PFSK-1 (cell line): ENCODE data around the gene ZNF385D.

Experiments
- FOXP2 ChIP-seq: optimal IDR thresholded peaks from 2 replicates; pipeline ENCODE3; 2011; ENCODE audit warnings: borderline replicate concordance, control low read depth, inconsistent platforms; ENCODE audit not compliant: insufficient read depth; ENCODE audit errors: extremely low read length, extremely low read depth
- POLR2AphosphoS5 ChIP-seq: IDR thresholded peaks from 2 replicates; pipeline ENCODE4 v1.6.1; 2012; ENCODE audit warnings: low read depth, mild to moderate bottlenecking, control low read depth, low read length, moderate library complexity
- REST ChIP-seq, 2 experiments: IDR thresholded peaks; 2 replicates each; pipeline versions ENCODE4 v1.6.1 to v1.8.0; 2011 to 2012; ENCODE audit warnings: low read depth in 2 of 2, low read length in 2 of 2, control low read depth in 1 of 2, inconsistent platforms in 1 of 2, mild to moderate bottlenecking in 1 of 2, moderate library complexity in 1 of 2; ENCODE audit not compliant: insufficient read depth in 1 of 2
- SIN3A ChIP-seq: IDR thresholded peaks from 2 replicates; pipeline ENCODE4 v1.6.1; 2012; ENCODE audit warnings: mild to moderate bottlenecking, low read length, moderate library complexity, borderline replicate concordance; ENCODE audit not compliant: insufficient read depth
- TAF1 ChIP-seq: IDR thresholded peaks from 2 replicates; pipeline ENCODE4 v1.6.1; 2012; ENCODE audit warnings: low read length, control low read depth, borderline replicate concordance; ENCODE audit not compliant: insufficient read depth

Gene ZNF385D

GRCh38 chr3:21393683-21394311 is 357.2 kb downstream of the ZNF385D start:
- TF ChIP-seq SIN3A (no peak), TAF1 (no peak), POLR2AphosphoS5 (no peak), FOXP2 (no peak), REST (IDR thresholded peaks at IDR 0.05; ENCODE audit: insufficient read depth in 1 of 2, low read depth in 2 of 2, low read length in 2 of 2) (no peak)

- TF ChIP-seq TAF1 (no peak), REST (IDR thresholded peaks at IDR 0.05; ENCODE audit: insufficient read depth in 1 of 2, low read depth in 2 of 2, low read length in 2 of 2) (no peak), POLR2AphosphoS5 (no peak), SIN3A (no peak), FOXP2 (no peak)
These were observed 358.5 kb downstream of the ZNF385D start for GRCh38 chr3:21392526-21392925.

- TF ChIP-seq SIN3A (no peak), FOXP2 (no peak), TAF1 (no peak)
These were observed 360.2 kb downstream of the ZNF385D start for GRCh38 chr3:21390856-21391255.

GRCh38 chr3:21390136-21390535 is 360.9 kb downstream of the ZNF385D start:
- TF ChIP-seq REST (IDR thresholded peaks at IDR 0.05; ENCODE audit: insufficient read depth in 1 of 2, low read depth in 2 of 2, low read length in 2 of 2), result no peak
- TF ChIP-seq POLR2AphosphoS5, result no peak
- no peak for TF ChIP-seq SIN3A
- no peak for TF ChIP-seq TAF1

GRCh38 chr3:21377071-21377769 is 373.8 kb downstream of the ZNF385D start:
- TF ChIP-seq REST (IDR thresholded peaks at IDR 0.05; ENCODE audit: insufficient read depth in 1 of 2, low read depth in 2 of 2, low read length in 2 of 2), result no peak
- TF ChIP-seq FOXP2, result no peak
- TF ChIP-seq SIN3A, result no peak
- no peak for TF ChIP-seq TAF1
- TF ChIP-seq POLR2AphosphoS5, result no peak
